HG03064 (cell line): ENCODE results near the gene SLC16A1.
"Not testable (repeated sequence)": the region's sequence is repeated elsewhere in the genome, so short reads cannot be mapped to it uniquely, and the experiment has no call there.

Source experiments
- ATAC-seq: cut with Tn5 transposase; IDR thresholded peaks from one replicate; pipeline ENCODE4 v1.9.1; 2021; ENCODE audit warnings: low read depth; ENCODE audit not compliant: unreplicated experiment

The SLC16A1 gene

GRCh38 chr1:112888630-112889029 lies 67.4 kb downstream of the SLC16A1 start:
- ATAC-seq: no peak

GRCh38 chr1:112887599-112888283 lies 68.3 kb downstream of the SLC16A1 start:
- no peak for ATAC-seq

- ATAC-seq: not testable (repeated sequence)
Observed at GRCh38 chr1:112884996-112885395, 71.0 kb downstream of the SLC16A1 start.

- no peak for ATAC-seq
Observed at GRCh38 chr1:112882271-112882744, 73.7 kb downstream of the SLC16A1 start.

- ATAC-seq: no peak
Observed at GRCh38 chr1:112881742-112882127, 74.3 kb downstream of the SLC16A1 start.

GRCh38 chr1:112879834-112880233 lies 76.2 kb downstream of the SLC16A1 start:
- ATAC-seq: no peak

GRCh38 chr1:112878321-112878720 lies 77.7 kb downstream of the SLC16A1 start:
- no peak for ATAC-seq

GRCh38 chr1:112877750-112878149 lies 78.2 kb downstream of the SLC16A1 start:
- ATAC-seq: no peak

GRCh38 chr1:112876315-112876714 lies 79.7 kb downstream of the SLC16A1 start:
- no peak for ATAC-seq

- ATAC-seq: no peak
Observed at GRCh38 chr1:112872551-112872962, 83.4 kb downstream of the SLC16A1 start.

- no peak for ATAC-seq
Observed at GRCh38 chr1:112870887-112871646, 84.9 kb downstream of the SLC16A1 start.

- ATAC-seq: no peak
Observed at GRCh38 chr1:112869895-112870294, 86.1 kb downstream of the SLC16A1 start.

GRCh38 chr1:112868191-112868590 lies 87.8 kb downstream of the SLC16A1 start:
- ATAC-seq: no peak

GRCh38 chr1:112866981-112867380 lies 89.0 kb downstream of the SLC16A1 start:
- ATAC-seq: no peak

GRCh38 chr1:112866151-112866550 lies 89.8 kb downstream of the SLC16A1 start:
- ATAC-seq: no peak

GRCh38 chr1:112862753-112863426 lies 93.1 kb downstream of the SLC16A1 start:
- ATAC-seq: no peak
